WERI-Rb-1 (cell line): Measurements from ENCODE around the gene ATP5PF.
"Not testable (repeated sequence)": the region's sequence is repeated elsewhere in the genome, so short reads cannot be mapped to it uniquely, and the experiment has no call there.

Experiments
- DNase-seq: peaks from one replicate; pipeline ENCODE4 v3.0.0-alpha.2; 2020
- H3K27ac ChIP-seq: fragments of 250-450 bp; sonication (Bioruptor Pico); 2 replicates; pipeline ENCODE4 v1.5.1; 2020; ENCODE audit warnings: mild to moderate bottlenecking, moderate library complexity
- H3K27me3 ChIP-seq: fragments of 250-450 bp; sonication (Bioruptor Pico); 2 replicates; pipeline ENCODE4 v1.5.1; 2021; ENCODE audit warnings: mild to moderate bottlenecking, low read depth, moderate library complexity; ENCODE audit not compliant: insufficient read depth, severe bottlenecking
- H3K36me3 ChIP-seq: fragments of 250-450 bp; sonication (Bioruptor Pico); 2 replicates; pipeline ENCODE4 v1.5.1; 2020; ENCODE audit warnings: mild to moderate bottlenecking, moderate library complexity
- H3K4me3 ChIP-seq: 2 replicates; pipeline ENCODE4 v1.5.1; 2011; ENCODE audit warnings: low read depth, mild to moderate bottlenecking, control low read depth, low read length
- H3K9me3 ChIP-seq: fragments of 250-450 bp; sonication (Bioruptor Pico); 2 replicates; pipeline ENCODE4 v1.5.1; 2021; ENCODE audit warnings: mild to moderate bottlenecking, moderate library complexity; ENCODE audit not compliant: severe bottlenecking
- CTCF ChIP-seq: IDR thresholded peaks from 2 replicates; pipeline ENCODE4 v1.5.1; 2011; ENCODE audit warnings: low read depth, mild to moderate bottlenecking, control low read depth, inconsistent platforms, low read length

The ATP5PF gene

GRCh38 chr21:25710550-25710949 is 24.2 kb downstream of the ATP5PF start:
- Histone ChIP-seq H3K27ac (no peak overlapping the region), H3K4me3 (no peak overlapping the region), H3K27me3 (no peaks in the 10 kb centered on the region), H3K36me3 (peaks cover 68% of the 10 kb centered on the region), H3K9me3 (no peaks in the 10 kb centered on the region)
- DNase-seq: no peak
- TF ChIP-seq CTCF: no peak

- no peaks in the 10 kb centered on the region for H3K27me3 ChIP-seq
- DNase-seq: no peak
- H3K36me3 ChIP-seq: peaks cover 66% of the 10 kb centered on the region
- H3K4me3 ChIP-seq: no peak overlapping the region
- no peaks in the 10 kb centered on the region for H3K9me3 ChIP-seq
- TF ChIP-seq CTCF: no peak
- H3K27ac ChIP-seq: no peak overlapping the region
Observed at GRCh38 chr21:25709684-25710265, 24.9 kb downstream of the ATP5PF start.

GRCh38 chr21:25708467-25709065 is 26.1 kb downstream of the ATP5PF start:
- peak; percentile 52; the same call in 1 of the 2 replicates for TF ChIP-seq CTCF
- H3K27ac ChIP-seq: no peak overlapping the region
- H3K9me3 ChIP-seq: no peaks in the 10 kb centered on the region
- H3K36me3 ChIP-seq: peaks cover 59% of the 10 kb centered on the region
- peak; percentile 38 for DNase-seq
- no peak overlapping the region for H3K4me3 ChIP-seq
- H3K27me3 ChIP-seq: no peaks in the 10 kb centered on the region

GRCh38 chr21:25701529-25701928 is 33.2 kb downstream of the ATP5PF start:
- no peak for DNase-seq
- no peaks in the 10 kb centered on the region for H3K9me3 ChIP-seq
- H3K36me3 ChIP-seq: peaks cover 62% of the 10 kb centered on the region
- H3K27ac ChIP-seq: no peak overlapping the region
- H3K27me3 ChIP-seq: no peaks in the 10 kb centered on the region
- no peak for TF ChIP-seq CTCF
- no peak overlapping the region for H3K4me3 ChIP-seq

- peaks cover 60% of the 10 kb centered on the region for H3K36me3 ChIP-seq
- peaks cover 5% of the 10 kb centered on the region for H3K9me3 ChIP-seq
- H3K4me3 ChIP-seq: no peak overlapping the region
- H3K27me3 ChIP-seq: no peaks in the 10 kb centered on the region
- TF ChIP-seq CTCF: no peak
- DNase-seq: no peak
- H3K27ac ChIP-seq: no peak overlapping the region
Observed at GRCh38 chr21:25700741-25701140, 34.0 kb downstream of the ATP5PF start.

- H3K27me3 ChIP-seq, H3K27ac ChIP-seq, H3K4me3 ChIP-seq, H3K9me3 ChIP-seq, DNase-seq: not testable (repeated sequence)
- peaks cover 45% of the 10 kb centered on the region for H3K36me3 ChIP-seq
Observed at GRCh38 chr21:25695461-25695860, 39.2 kb downstream of the ATP5PF start.
